NCI-H524 (cell line): ENCODE results near the gene IRF1.
"Not testable (repeated sequence)": the region's sequence is repeated elsewhere in the genome, so short reads cannot be mapped to it uniquely, and the experiment has no call there.

Experiments used
- DNase-seq, 2 experiments: peaks; one replicate each; lab custom pipeline; 2025; lab: John Stamatoyannopoulos, UW

IRF1 gene

GRCh38 chr5:132490484-132491367 lies at the start of gene IRF1:
IRF1 (minus strand) TSS chr5:132490773; CDS start chr5:132489478, 1,295 bp downstream.
- DNase-seq: peak; percentile 76 to 85

- DNase-seq: no peak
Observed at GRCh38 chr5:132540149-132540548, 49.6 kb upstream of the IRF1 start.

- no peak for DNase-seq
Observed at GRCh38 chr5:132539716-132540115, 49.1 kb upstream of the IRF1 start.

- no peak for DNase-seq
Observed at GRCh38 chr5:132530946-132531345, 40.4 kb upstream of the IRF1 start.

- no peak for DNase-seq
Observed at GRCh38 chr5:132528866-132529634, 38.5 kb upstream of the IRF1 start.

- peak; percentile 7 to 20 for DNase-seq
Observed at GRCh38 chr5:132528021-132528420, 37.4 kb upstream of the IRF1 start.

GRCh38 chr5:132526974-132527564 lies 36.5 kb upstream of the IRF1 start:
- no peak for DNase-seq

GRCh38 chr5:132526290-132526973 lies 35.9 kb upstream of the IRF1 start:
- DNase-seq: peak; percentile 9 to 64

- DNase-seq: no peak
Observed at GRCh38 chr5:132525299-132525724, 34.7 kb upstream of the IRF1 start.

- not testable (repeated sequence) for DNase-seq
Observed at GRCh38 chr5:132524877-132525276, 34.3 kb upstream of the IRF1 start.

- not testable (repeated sequence) for DNase-seq
Observed at GRCh38 chr5:132522067-132522466, 31.5 kb upstream of the IRF1 start.

- not testable (repeated sequence) for DNase-seq
Observed at GRCh38 chr5:132513618-132514336, 23.2 kb upstream of the IRF1 start.

GRCh38 chr5:132510076-132510475 lies 19.5 kb upstream of the IRF1 start:
- DNase-seq: no peak

GRCh38 chr5:132506094-132506692 lies 15.6 kb upstream of the IRF1 start:
- DNase-seq: peak in 1 of 2 experiments; percentile 18

- DNase-seq: no peak
Observed at GRCh38 chr5:132505641-132506040, 15.1 kb upstream of the IRF1 start.

GRCh38 chr5:132504746-132505145 lies 14.2 kb upstream of the IRF1 start:
- DNase-seq: no peak

- DNase-seq: no peak
Observed at GRCh38 chr5:132503244-132503643, 12.7 kb upstream of the IRF1 start.

- no peak for DNase-seq
Observed at GRCh38 chr5:132501961-132502931, 11.7 kb upstream of the IRF1 start.

GRCh38 chr5:132501629-132501956 lies 11.0 kb upstream of the IRF1 start:
- DNase-seq: no peak
